ENCODE data around the gene EPS8.

DNA sequence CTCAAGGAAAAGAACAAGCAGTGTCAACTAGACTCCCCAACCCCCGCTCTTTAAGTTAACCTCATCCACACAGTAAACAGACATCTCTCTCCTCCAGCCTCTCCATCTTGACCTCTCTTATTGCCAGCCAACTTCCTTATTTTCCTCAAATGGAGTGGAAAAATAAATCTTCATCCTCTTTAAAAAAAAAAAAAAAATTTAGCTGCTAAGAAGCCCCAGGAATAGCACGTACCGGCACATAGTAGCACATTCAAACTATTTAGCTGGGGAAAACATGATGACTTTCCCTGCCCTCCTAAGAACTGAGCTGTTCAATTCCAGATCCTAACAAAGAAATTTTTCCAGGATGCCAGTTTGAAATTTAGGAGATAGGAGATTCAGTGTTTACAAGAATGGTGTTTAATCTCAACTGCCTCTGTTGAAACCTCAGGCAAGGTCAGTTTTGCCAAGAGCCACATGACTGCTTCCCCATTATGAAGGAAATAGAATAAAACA, 90.8 kb downstream of the EPS8 start:
- TF ChIP-seq CTCF (IDR thresholded peaks at IDR 0.05): no peak
- TF ChIP-seq POLR2A (IDR thresholded peaks at IDR 0.05): no peak
